Right cardiac atrium (tissue), 5 donors: Measurements from ENCODE around the gene NACA2. TPM values are rescaled to one million over a fixed set of nuclear protein-coding genes. Genes with fewer than 3 reads are reported as not detected.
"Not testable (repeated sequence)": the region's sequence is repeated elsewhere in the genome, so short reads cannot be mapped to it uniquely, and the experiment has no call there.

Source experiments
- ATAC-seq, 2 donors: fragments of 200-7000 bp; cut with Tn5 transposase; one replicate each; pipeline versions ENCODE4 v1.8.0 to v1.9.1; 2020; ENCODE audit warnings: moderate library complexity in 2 of 2, mild to moderate bottlenecking in 1 of 2
- DNase-seq, 3 donors: peaks; one replicate each; pipeline ENCODE4 v3.0.0-alpha.2; 2020
- H3K27ac ChIP-seq: one replicate; pipeline ENCODE4 v1.5.1; 2013; ENCODE audit warnings: mild to moderate bottlenecking, low read length, control low read depth, moderate library complexity
- H3K27me3 ChIP-seq: one replicate; pipeline ENCODE4 v1.6.1; 2013; ENCODE audit not compliant: control insufficient read depth, insufficient read depth
- H3K4me1 ChIP-seq: one replicate; pipeline ENCODE4 v1.6.1; 2013; ENCODE audit warnings: low read length; ENCODE audit not compliant: control insufficient read depth, insufficient read depth
- H3K4me3 ChIP-seq: one replicate; pipeline ENCODE4 v1.5.1; 2013; ENCODE audit warnings: low read length, control low read depth
- H3K9me3 ChIP-seq: one replicate; pipeline ENCODE4 v1.6.1; 2013; ENCODE audit warnings: low read length; ENCODE audit not compliant: control insufficient read depth
- WGBS: extraction: QIAGEN DNeasy Blood & Tissue Kit; methylation state at CpG from one replicate; pipeline ENCODE4 v1.1.7; 2013; 5-methylcytosine and 5-hydroxymethylcytosine counted together
- intact Hi-C, 4 donors: fragments of 100-400 bp; cut with DNase I; formaldehyde crosslinking; loops; one replicate each; pipeline versions ENCODE4 v1.11.0 to v1.14.0; 2022 to 2023
- polyA plus RNA-seq: library from polyadenylated mRNA; stranded (reverse); fragments of 200-250 nt; gene quantifications from one replicate; pipeline ENCODE4 v1.2.3, GENCODE V29; 2013
- total RNA-seq, 4 donors: library from RNA; stranded (reverse); fragmentation: NEBNext Ultra II Directional; extraction: Animal tissue kit (Norgen Biotek cat#: 25700); gene quantifications; one replicate each; pipeline ENCODE4 v1.2.1, GENCODE V29; 2021
- donor health status: healthy with polysubstance abuse.
- donor health status: DM: no; HTN: yes; CAD: no.
- donor health status: DM: no; HTN: no; CAD: no.
- donor health status: DM: no; HTN: yes; CAD: no; lungs with severe emphysema.
- donor health status: DM: yes; HTN: yes; CAD: no.

Gene NACA2
- total and polyA plus RNA-seq, 5 donors, result not detected

DNA sequence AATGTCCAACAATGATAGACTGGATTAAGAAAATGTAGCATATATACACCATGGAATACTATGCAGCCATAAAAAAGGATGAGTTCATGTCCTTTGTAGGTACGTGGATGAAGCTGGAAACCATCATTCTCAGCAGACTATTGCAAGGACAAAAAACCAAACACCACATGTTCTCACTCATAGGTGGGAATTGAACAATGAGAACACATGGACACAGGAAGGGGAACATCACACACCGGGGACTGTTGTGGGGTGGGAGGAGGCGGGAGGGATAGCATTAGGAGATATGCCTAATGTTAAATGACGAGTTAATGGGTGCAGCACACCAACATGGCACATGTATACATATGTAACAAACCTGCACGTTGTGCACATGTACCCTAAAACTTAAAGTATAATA is 24.6 kb downstream of the NACA2 start:
- H3K27ac ChIP-seq, H3K4me3 ChIP-seq, H3K9me3 ChIP-seq, ATAC-seq, intact Hi-C loops, DNase-seq, H3K4me1 ChIP-seq, H3K27me3 ChIP-seq: not testable (repeated sequence)
- WGBS, result 80% methylated on average over 5 of the region's 5 CpGs

- DNase-seq, H3K27me3 ChIP-seq, intact Hi-C loops, H3K4me3 ChIP-seq, H3K4me1 ChIP-seq, H3K27ac ChIP-seq, H3K9me3 ChIP-seq, ATAC-seq: not testable (repeated sequence)
Observed at GRCh38 chr17:61565850-61566249, 25.2 kb downstream of the NACA2 start.

- Histone ChIP-seq H3K27me3 (no peaks in the 10 kb centered on the region), H3K9me3 (no peaks in the 10 kb centered on the region), H3K27ac (no peak overlapping the region), H3K4me3 (no peak overlapping the region), H3K4me1 (no peaks in the 10 kb centered on the region)
- WGBS, result 60% methylated on average over 4 of the region's 4 CpGs
- intact Hi-C loops, result no loop called here
- no peak for DNase-seq
- no peak for ATAC-seq
Observed at GRCh38 chr17:61565213-61565612, 25.8 kb downstream of the NACA2 start.

DNA sequence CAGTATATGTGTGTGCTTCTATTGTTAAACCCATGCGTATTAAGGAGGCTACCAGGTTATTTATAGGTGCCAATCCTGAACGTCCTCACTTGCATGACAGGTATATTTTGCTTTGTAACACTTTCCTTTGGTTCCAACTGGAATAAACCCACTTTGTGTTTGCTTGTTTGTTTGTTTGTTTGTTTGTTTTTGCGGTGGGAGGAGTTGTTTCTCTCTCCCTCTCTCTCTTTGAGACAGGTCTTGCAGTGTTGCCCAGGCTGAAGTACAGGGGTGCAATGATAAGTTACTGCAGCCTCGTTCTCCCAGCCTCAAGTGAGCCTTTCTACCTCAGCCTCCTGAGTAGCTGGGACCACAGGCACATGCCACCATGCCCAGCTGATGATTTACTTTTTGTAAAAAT is 28.7 kb downstream of the NACA2 start:
- intact Hi-C loops, result no loop called here

DNA sequence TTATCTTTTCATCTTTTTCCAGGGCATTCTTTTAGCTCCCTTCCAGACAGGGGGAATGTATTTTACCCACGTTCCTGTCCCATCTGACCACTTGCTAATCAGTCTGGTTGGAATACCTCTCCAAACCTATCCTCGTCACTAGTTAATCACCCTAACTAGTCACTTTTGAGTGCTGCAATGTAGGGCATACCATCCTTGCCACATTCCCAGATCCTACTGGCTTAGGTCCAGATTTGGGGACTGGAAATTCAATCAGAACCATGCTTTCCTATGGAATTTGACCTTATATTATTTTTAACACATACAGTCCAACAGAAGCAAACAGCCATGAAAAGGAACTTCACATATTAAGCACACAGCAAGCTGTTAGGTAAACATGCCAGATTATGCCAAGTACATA is 29.7 kb downstream of the NACA2 start:
- DNase-seq (no peak), ATAC-seq (no peak)
- no peaks in the 10 kb centered on the region for H3K4me1 ChIP-seq
- H3K27ac ChIP-seq, result no peak overlapping the region
- 61% methylated on average over 2 of the region's 2 CpGs for WGBS
- H3K27me3 ChIP-seq, result no peaks in the 10 kb centered on the region
- no peaks in the 10 kb centered on the region for H3K9me3 ChIP-seq
- intact Hi-C loops, result no loop called here
- no peak overlapping the region for H3K4me3 ChIP-seq

More for the DNA sequence above, 28.7 kb downstream of the NACA2 start:
- H3K27ac ChIP-seq, result no peak overlapping the region
- 68% methylated on average over 4 of the region's 4 CpGs for WGBS
- no peaks in the 10 kb centered on the region for H3K9me3 ChIP-seq
- no peak overlapping the region for H3K4me3 ChIP-seq
- H3K4me1 ChIP-seq, result no peaks in the 10 kb centered on the region
- H3K27me3 ChIP-seq, result no peaks in the 10 kb centered on the region
- DNase-seq (no peak), ATAC-seq (no peak)

- intact Hi-C loops, result no loop called here
- H3K4me1 ChIP-seq, result no peaks in the 10 kb centered on the region
- H3K27ac ChIP-seq, result no peak overlapping the region
- ATAC-seq (no peak), DNase-seq (no peak)
- WGBS, result 92% methylated on average over 6 of the region's 6 CpGs
- no peaks in the 10 kb centered on the region for H3K9me3 ChIP-seq
- no peak overlapping the region for H3K4me3 ChIP-seq
- H3K27me3 ChIP-seq, result no peaks in the 10 kb centered on the region
Observed at GRCh38 chr17:61560071-61560470, 30.9 kb downstream of the NACA2 start.

- no peak overlapping the region for H3K4me3 ChIP-seq
- H3K9me3 ChIP-seq, result no peaks in the 10 kb centered on the region
- ATAC-seq, result no peak
- H3K27ac ChIP-seq, result no peak overlapping the region
- WGBS, result 64% methylated on average over 10 of the region's 10 CpGs
- H3K27me3 ChIP-seq, result no peaks in the 10 kb centered on the region
- no peaks in the 10 kb centered on the region for H3K4me1 ChIP-seq
- intact Hi-C loops, result loop anchor here in 1 of 4 donors (10.0 kb wide), 1 partner anchor 142 kb away; no protein-coding TSS in a partner anchor
- DNase-seq, result no peak
Observed at GRCh38 chr17:61556224-61557188, 34.5 kb downstream of the NACA2 start.

DNA sequence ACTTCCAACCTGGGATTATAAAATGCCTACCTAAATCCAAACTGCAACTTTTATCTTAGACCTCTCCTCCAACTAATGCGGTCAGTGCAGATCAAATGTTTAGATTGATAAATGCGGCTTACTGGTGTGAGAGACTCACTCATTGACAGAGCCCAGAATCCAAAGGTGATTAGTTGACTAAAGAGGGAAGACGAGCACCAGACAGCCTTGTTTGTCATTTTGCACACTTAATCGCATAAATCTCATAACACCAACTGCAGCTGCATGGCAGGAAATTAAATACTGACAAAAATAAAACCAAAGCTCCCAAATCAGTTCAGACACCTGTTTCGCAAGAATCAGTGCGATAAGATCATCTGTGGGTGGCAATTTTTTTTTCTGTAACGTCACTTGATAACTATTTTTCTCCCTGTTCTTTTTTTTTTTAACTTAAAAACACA is 35.9 kb downstream of the NACA2 start:
- intact Hi-C loops, result loop anchor here in 1 of 4 donors (10.0 kb wide), 1 partner anchor 140 kb away; no protein-coding TSS in a partner anchor
- ATAC-seq (no peak), DNase-seq (no peak)
- 62% methylated on average over 7 of the region's 7 CpGs for WGBS
- Histone ChIP-seq H3K27ac (no peak overlapping the region), H3K27me3 (no peaks in the 10 kb centered on the region), H3K9me3 (no peaks in the 10 kb centered on the region), H3K4me1 (no peaks in the 10 kb centered on the region), H3K4me3 (no peak overlapping the region)

DNA sequence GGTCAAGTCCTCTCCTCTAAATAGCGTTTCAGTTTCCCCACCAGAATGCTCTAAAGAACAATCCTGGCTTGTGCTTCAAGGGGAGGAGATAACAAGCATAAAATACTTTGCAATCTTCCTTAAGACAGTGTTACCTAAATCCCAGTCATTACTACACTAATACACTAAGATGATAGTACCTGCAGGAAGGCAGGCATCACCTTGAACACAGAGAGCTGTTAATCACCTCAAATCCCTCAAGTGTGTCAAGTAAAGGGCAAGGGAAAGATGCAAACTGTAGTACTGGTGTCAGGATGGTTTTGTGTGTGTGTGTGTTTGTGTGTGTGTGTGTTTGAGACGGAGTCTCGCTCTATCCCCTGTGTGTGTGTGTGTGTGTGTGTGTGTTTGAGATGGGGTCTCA is 36.8 kb downstream of the NACA2 start:
- 66% methylated on average over 3 of the region's 3 CpGs for WGBS
- no peaks in the 10 kb centered on the region for H3K9me3 ChIP-seq
- no peaks in the 10 kb centered on the region for H3K4me1 ChIP-seq
- no peaks in the 10 kb centered on the region for H3K27me3 ChIP-seq
- DNase-seq (no peak), ATAC-seq (no peak)
- intact Hi-C loops, result loop anchor here in 2 of 4 donors (5.0 to 10.0 kb wide), 2 partner anchors 137 to 139 kb away; no protein-coding TSS in a partner anchor
- no peak overlapping the region for H3K27ac ChIP-seq
- H3K4me3 ChIP-seq, result no peak overlapping the region

GRCh38 chr17:61552560-61552959 is 38.5 kb downstream of the NACA2 start:
- not testable (repeated sequence) for ATAC-seq, H3K4me3 ChIP-seq, H3K27me3 ChIP-seq

GRCh38 chr17:61551255-61551742 is 39.7 kb downstream of the NACA2 start:
- Histone ChIP-seq H3K4me1 (no peaks in the 10 kb centered on the region), H3K4me3 (no peak overlapping the region), H3K27me3 (no peaks in the 10 kb centered on the region), H3K27ac (no peak overlapping the region), H3K9me3 (no peaks in the 10 kb centered on the region)
- ATAC-seq, result no peak
- no peak for DNase-seq
- 12% methylated on average over 6 of the region's 6 CpGs for WGBS
- intact Hi-C loops, result loop anchor here in 2 of 4 donors (5.0 to 10.0 kb wide), 2 partner anchors 134 to 136 kb away; no protein-coding TSS in a partner anchor

More at GRCh38 chr17:61552560-61552959, 38.5 kb downstream of the NACA2 start:
- H3K27ac ChIP-seq, H3K9me3 ChIP-seq, H3K4me1 ChIP-seq, DNase-seq: not testable (repeated sequence)
- 89% methylated on average over 11 of the region's 11 CpGs for WGBS
- intact Hi-C loops, result loop anchor here in 2 of 4 donors (5.0 to 10.0 kb wide), 2 partner anchors 135 to 138 kb away; no protein-coding TSS in a partner anchor
